HG03108 (cell line): ENCODE data around the gene GALNT18.

ENCODE experiments used
- ATAC-seq: cut with Tn5 transposase; IDR thresholded peaks from one replicate; pipeline ENCODE4 v1.9.1; 2021; ENCODE audit warnings: moderate library complexity; ENCODE audit not compliant: unreplicated experiment

Gene GALNT18

GRCh38 chr11:11289669-11290068, 332.1 kb downstream of the GALNT18 start:
- no peak for ATAC-seq

GRCh38 chr11:11288972-11289616, 332.7 kb downstream of the GALNT18 start:
- ATAC-seq: no peak

GRCh38 chr11:11284481-11284880, 337.3 kb downstream of the GALNT18 start:
- ATAC-seq: no peak

- ATAC-seq: no peak
Measured at GRCh38 chr11:11281626-11282025, 340.2 kb downstream of the GALNT18 start.

GRCh38 chr11:11280826-11281225, 341.0 kb downstream of the GALNT18 start:
- no peak for ATAC-seq

- no peak for ATAC-seq
Measured at GRCh38 chr11:11279956-11280689, 341.7 kb downstream of the GALNT18 start.

- no peak for ATAC-seq
Measured at GRCh38 chr11:11272254-11272653, 349.6 kb downstream of the GALNT18 start.

GRCh38 chr11:11270236-11270775, 351.5 kb downstream of the GALNT18 start:
- no peak for ATAC-seq

- ATAC-seq: no peak
Measured at GRCh38 chr11:11268706-11269105, 353.1 kb downstream of the GALNT18 start.

- ATAC-seq: no peak
Measured at GRCh38 chr11:11268119-11268518, 353.7 kb downstream of the GALNT18 start.

GRCh38 chr11:11267312-11267711, 354.5 kb downstream of the GALNT18 start:
- ATAC-seq: no peak

GRCh38 chr11:11265994-11266606, 355.7 kb downstream of the GALNT18 start:
- ATAC-seq: no peak

GRCh38 chr11:11265320-11265719, 356.5 kb downstream of the GALNT18 start:
- ATAC-seq: no peak

GRCh38 chr11:11263238-11264005, 358.4 kb downstream of the GALNT18 start:
- ATAC-seq: no peak

- no peak for ATAC-seq
Measured at GRCh38 chr11:11262171-11262920, 359.5 kb downstream of the GALNT18 start.

- no peak for ATAC-seq
Measured at GRCh38 chr11:11261629-11262028, 360.2 kb downstream of the GALNT18 start.

- no peak for ATAC-seq
Measured at GRCh38 chr11:11260903-11261302, 360.9 kb downstream of the GALNT18 start.

- ATAC-seq: no peak
Measured at GRCh38 chr11:11253995-11254394, 367.8 kb downstream of the GALNT18 start.

- ATAC-seq: no peak
Measured at GRCh38 chr11:11253497-11253896, 368.3 kb downstream of the GALNT18 start.

- ATAC-seq: no peak
Measured at GRCh38 chr11:11252403-11252802, 369.4 kb downstream of the GALNT18 start.
